IPS-20b (cell line): ENCODE data around the gene ABHD17B.

Experiments used
- H3K27ac ChIP-seq: one replicate; pipeline ENCODE4 v1.5.1; 2013; ENCODE audit warnings: low read length
- H3K27me3 ChIP-seq: 2 replicates; pipeline ENCODE4 v1.6.1; 2013; ENCODE audit warnings: mild to moderate bottlenecking, low read length, inconsistent platforms; ENCODE audit not compliant: insufficient read depth
- H3K36me3 ChIP-seq: 2 replicates; pipeline ENCODE4 v1.6.1; 2013; ENCODE audit warnings: low read depth, mild to moderate bottlenecking, inconsistent platforms, low read length, moderate library complexity; ENCODE audit not compliant: insufficient read depth
- H3K4me1 ChIP-seq: 2 replicates; pipeline ENCODE4 v1.6.1; 2013; ENCODE audit warnings: mild to moderate bottlenecking, control low read depth, inconsistent platforms, low read length, moderate library complexity; ENCODE audit not compliant: insufficient read depth
- H3K4me3 ChIP-seq: 2 replicates; pipeline ENCODE4 v1.5.1; 2013; ENCODE audit warnings: mild to moderate bottlenecking, low read length, inconsistent platforms
- H3K9ac ChIP-seq: 2 replicates; pipeline ENCODE4 v1.6.1; 2013; ENCODE audit warnings: low read depth, mild to moderate bottlenecking, inconsistent platforms, low read length, moderate library complexity
- H3K9me3 ChIP-seq: 2 replicates; pipeline ENCODE4 v1.6.1; 2013; ENCODE audit warnings: mild to moderate bottlenecking, low read depth, low read length, inconsistent platforms; ENCODE audit not compliant: insufficient read depth

Gene ABHD17B

DNA sequence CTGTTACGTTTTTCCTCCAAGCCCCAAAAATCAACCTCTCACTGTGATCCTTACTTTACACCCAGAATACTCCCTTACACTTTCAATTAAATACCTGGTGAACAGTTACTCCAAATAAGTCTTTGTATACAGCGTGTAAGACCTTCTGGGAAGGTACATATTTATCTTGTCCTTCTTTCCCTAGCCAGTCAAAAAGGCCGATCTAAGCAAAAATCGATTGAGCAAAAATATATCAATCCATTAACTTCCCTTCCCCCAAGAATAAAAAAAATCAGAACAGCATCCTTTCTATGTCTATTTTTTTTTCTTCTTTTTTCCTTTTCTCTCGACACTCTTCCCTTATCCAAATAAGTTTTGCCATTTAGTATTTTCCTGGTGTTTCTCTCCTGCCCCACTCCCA is 71.3 kb downstream of the ABHD17B start:
- H3K4me3 ChIP-seq = no peak overlapping the region
- no peaks in the 10 kb centered on the region for H3K4me1 ChIP-seq
- no peaks in the 10 kb centered on the region for H3K36me3 ChIP-seq
- H3K9me3 ChIP-seq = no peaks in the 10 kb centered on the region; the same call in 1 of the 2 replicates
- H3K27ac ChIP-seq = no peak overlapping the region
- no peaks in the 10 kb centered on the region for H3K27me3 ChIP-seq
- H3K9ac ChIP-seq = no peak overlapping the region

DNA sequence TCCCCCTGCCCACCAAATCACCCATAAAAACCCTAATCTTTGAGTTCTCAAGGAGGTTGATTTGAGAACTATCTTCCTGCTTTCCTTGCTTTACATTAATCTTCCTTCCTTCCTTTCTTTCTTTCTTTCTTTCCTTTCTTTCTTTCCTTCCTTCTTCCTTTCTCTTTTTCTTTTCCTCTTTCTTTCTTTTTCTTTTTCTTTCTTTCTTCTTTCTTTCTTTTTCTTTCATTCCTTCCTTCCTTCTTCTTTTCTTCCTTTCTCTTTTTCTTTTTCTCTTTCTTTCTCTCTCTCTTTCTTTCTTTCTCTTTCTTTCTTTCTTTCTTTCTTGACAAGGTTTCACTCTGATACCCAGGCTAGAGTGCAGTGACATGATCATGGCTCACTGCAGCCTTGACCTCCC is 75.4 kb downstream of the ABHD17B start:
- no peak overlapping the region for H3K27ac ChIP-seq
- peaks cover 3% of the 10 kb centered on the region; the same call in 1 of the 2 replicates for H3K9me3 ChIP-seq
- H3K9ac ChIP-seq = no peak overlapping the region

GRCh38 chr9:71830929-71831328 is 80.1 kb downstream of the ABHD17B start:
- no peak overlapping the region for H3K27ac ChIP-seq
- no peaks in the 10 kb centered on the region for H3K27me3 ChIP-seq
- H3K36me3 ChIP-seq = no peaks in the 10 kb centered on the region
- H3K4me3 ChIP-seq = no peak overlapping the region
- H3K9ac ChIP-seq = no peak overlapping the region
- peaks cover 3% of the 10 kb centered on the region; the same call in 1 of the 2 replicates for H3K9me3 ChIP-seq
- no peaks in the 10 kb centered on the region for H3K4me1 ChIP-seq

More for the DNA sequence above, 75.4 kb downstream of the ABHD17B start:
- Histone ChIP-seq H3K36me3 (no peaks in the 10 kb centered on the region), H3K4me1 (no peaks in the 10 kb centered on the region), H3K27me3 (no peaks in the 10 kb centered on the region), H3K4me3 (no peak overlapping the region)

DNA sequence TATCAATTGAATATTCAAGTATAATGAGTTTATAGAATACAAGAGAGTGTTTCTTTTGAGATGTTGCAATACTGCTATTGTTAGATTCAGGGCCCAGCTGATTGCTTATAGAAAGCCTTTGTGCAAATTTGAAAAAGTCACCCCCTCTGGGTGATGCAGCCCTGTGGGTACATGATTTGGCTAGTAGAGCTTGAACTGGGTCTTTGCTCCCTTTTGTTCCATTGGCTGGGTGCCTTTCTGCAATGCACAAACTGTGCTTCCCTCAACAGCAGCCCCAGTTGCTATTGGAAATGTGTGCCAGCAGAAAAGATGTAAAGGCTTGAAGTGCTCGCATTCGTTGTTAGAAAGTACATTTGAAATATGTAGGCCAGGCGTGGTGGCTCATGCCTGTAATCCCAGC is 80.8 kb downstream of the ABHD17B start:
- Histone ChIP-seq H3K27ac (no peak overlapping the region), H3K27me3 (no peaks in the 10 kb centered on the region), H3K36me3 (no peaks in the 10 kb centered on the region), H3K4me3 (no peak overlapping the region), H3K9me3 (peaks cover 3% of the 10 kb centered on the region; the same call in 1 of the 2 replicates), H3K9ac (no peak overlapping the region), H3K4me1 (no peaks in the 10 kb centered on the region)

DNA sequence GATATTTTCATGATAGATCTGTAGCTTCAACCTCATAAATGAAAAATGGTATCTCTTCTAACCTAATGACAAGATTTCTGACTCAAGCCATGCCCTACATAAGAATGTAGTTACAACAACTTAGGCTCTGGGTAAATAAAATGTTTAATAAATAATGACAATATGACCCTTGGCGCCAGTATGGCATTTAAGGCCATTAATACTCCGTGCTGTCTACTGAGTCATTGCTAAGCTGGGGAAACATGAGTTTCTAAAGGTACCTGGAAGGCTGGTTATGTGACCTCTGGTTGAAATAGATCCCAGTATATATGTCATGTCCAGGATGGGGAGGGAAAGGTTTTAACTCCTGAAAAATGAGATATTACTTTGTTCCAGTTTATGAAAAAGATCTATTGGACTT is 84.7 kb downstream of the ABHD17B start:
- Histone ChIP-seq H3K4me1 (peaks cover 14% of the 10 kb centered on the region), H3K9ac (no peak overlapping the region), H3K36me3 (no peaks in the 10 kb centered on the region), H3K27ac (no peak overlapping the region), H3K27me3 (no peaks in the 10 kb centered on the region), H3K4me3 (no peak overlapping the region), H3K9me3 (no peaks in the 10 kb centered on the region)

DNA sequence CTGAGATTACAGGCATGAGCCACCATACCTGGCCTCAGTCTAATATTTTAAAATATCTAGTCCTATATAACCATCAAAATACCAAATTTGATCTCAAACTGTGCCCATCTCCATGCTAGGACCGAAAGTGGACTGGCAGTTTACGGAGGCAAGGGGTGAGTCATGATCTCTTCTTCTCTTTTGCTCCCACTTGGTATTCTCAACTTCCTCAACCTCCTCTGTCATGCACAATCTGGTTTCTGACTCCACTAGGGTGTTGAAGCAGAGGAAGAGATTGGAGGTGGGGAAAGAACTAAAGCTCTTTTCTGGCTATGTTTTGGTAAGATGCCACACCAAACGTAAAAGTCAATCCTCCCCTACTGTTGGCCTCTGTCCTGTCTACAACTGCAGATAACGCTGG is 86.7 kb downstream of the ABHD17B start:
- H3K4me1 ChIP-seq = peaks cover 15% of the 10 kb centered on the region

DNA sequence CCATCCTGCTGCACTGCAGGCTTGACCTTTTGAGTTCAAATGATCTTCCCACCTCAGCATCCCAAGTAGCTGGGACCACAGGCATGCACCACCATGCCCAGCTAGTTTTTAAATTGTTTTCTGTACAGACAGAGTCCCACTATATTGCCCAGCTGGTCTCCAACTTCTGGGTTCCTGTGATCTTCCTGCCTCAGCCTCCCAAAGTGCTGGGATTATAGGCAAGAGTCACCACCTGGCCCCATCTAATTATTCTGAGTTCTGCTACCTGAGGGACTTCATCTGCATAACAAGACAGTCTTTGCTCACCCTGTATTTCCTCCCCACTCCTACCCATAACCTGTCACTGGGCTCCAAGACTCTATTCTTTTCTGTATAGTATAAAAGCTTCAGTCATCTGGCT is 88.1 kb downstream of the ABHD17B start:
- no peak overlapping the region for H3K4me3 ChIP-seq

More for the DNA sequence above, 86.7 kb downstream of the ABHD17B start:
- Histone ChIP-seq H3K4me3 (no peak overlapping the region), H3K9ac (no peak overlapping the region), H3K27me3 (no peaks in the 10 kb centered on the region), H3K9me3 (no peaks in the 10 kb centered on the region), H3K27ac (no peak overlapping the region), H3K36me3 (no peaks in the 10 kb centered on the region)

DNA sequence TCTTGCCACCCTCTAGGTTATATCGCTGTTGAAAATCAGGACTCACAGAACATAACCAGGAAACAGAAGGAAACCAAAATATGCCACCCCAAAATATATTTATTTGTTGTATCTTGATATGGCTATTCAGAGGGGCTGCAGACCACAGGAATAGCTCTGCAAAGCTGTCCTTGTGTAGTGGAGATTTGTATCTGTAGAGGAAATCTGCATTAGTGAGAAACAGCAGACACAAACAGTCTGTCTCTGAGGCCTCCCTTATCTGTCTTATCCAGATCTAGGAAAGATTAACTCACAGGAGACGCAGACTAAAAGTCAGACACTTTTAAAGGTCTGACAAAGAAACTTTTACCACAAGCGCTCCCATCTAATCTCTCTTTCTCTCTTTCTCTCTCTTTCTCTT is 88.5 kb downstream of the ABHD17B start:
- Histone ChIP-seq H3K9me3 (no peaks in the 10 kb centered on the region), H3K9ac (no peak overlapping the region; the same call in 1 of the 2 replicates), H3K4me3 (no peak overlapping the region), H3K27ac (peak overlapping the region; percentile 23), H3K27me3 (no peaks in the 10 kb centered on the region), H3K4me1 (peaks cover 15% of the 10 kb centered on the region), H3K36me3 (no peaks in the 10 kb centered on the region)

More for the DNA sequence above, 88.1 kb downstream of the ABHD17B start:
- Histone ChIP-seq H3K27ac (peak overlapping the region; percentile 23), H3K9me3 (no peaks in the 10 kb centered on the region), H3K27me3 (no peaks in the 10 kb centered on the region), H3K9ac (no peak overlapping the region), H3K36me3 (no peaks in the 10 kb centered on the region), H3K4me1 (peaks cover 15% of the 10 kb centered on the region)

DNA sequence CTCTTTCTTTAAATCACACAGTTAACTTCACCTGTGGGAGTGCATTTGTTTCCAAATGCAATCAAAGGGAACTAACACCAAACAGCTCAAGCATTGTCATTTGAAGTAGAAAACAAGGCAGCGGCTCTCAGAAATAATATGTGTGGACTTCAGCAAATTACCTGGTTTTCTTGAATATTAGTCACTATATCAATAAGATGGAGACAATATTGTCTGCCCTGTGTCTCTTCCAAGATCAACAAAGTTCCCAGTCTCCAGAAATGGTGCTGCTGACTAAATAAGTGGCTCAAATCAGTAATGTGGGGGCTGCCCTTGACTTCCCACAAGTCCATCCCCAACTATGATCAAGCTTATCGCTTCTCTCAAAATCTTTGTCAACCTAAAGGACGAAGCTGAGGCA is 89.6 kb downstream of the ABHD17B start:
- peaks cover 19% of the 10 kb centered on the region for H3K4me1 ChIP-seq
- no peak overlapping the region for H3K27ac ChIP-seq

DNA sequence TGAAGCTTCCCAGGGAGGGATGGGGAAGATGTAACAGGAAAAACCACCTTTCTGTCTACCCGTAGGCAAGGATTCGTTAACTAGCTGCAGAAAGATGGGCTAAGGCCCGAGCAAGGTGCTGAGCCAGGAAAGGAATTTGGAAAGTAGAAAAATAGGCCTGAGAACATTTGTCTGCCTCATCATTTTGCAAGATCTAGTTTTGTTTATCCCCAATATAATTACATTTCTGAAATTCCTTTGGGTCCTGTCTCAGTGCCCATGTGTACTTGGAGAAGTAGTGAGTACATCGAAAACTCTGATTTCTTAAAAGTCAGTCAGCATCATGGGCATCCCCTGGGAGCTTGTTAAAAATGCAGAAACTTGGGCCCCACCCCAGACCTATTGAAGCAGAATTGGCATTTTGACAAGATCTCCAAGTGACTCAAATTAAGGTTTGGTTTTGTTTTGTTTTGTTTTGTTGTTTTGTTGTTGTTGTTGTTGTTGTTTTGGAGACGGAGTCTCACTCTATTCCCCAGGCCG is 90.5 kb downstream of the ABHD17B start:
- Histone ChIP-seq H3K27me3 (no peaks in the 10 kb centered on the region), H3K4me1 (peaks cover 19% of the 10 kb centered on the region), H3K36me3 (no peaks in the 10 kb centered on the region), H3K27ac (no peak overlapping the region), H3K9ac (no peak overlapping the region), H3K4me3 (no peak overlapping the region), H3K9me3 (no peaks in the 10 kb centered on the region)

More for the DNA sequence above, 89.6 kb downstream of the ABHD17B start:
- no peak overlapping the region for H3K4me3 ChIP-seq
- H3K9ac ChIP-seq = no peak overlapping the region
- no peaks in the 10 kb centered on the region for H3K27me3 ChIP-seq
- H3K36me3 ChIP-seq = no peaks in the 10 kb centered on the region
- H3K9me3 ChIP-seq = no peaks in the 10 kb centered on the region

GRCh38 chr9:71819115-71819739 is 91.8 kb downstream of the ABHD17B start:
- Histone ChIP-seq H3K4me1 (peaks cover 19% of the 10 kb centered on the region), H3K9me3 (no peaks in the 10 kb centered on the region), H3K27me3 (no peaks in the 10 kb centered on the region), H3K4me3 (no peak overlapping the region), H3K27ac (no peak overlapping the region), H3K9ac (no peak overlapping the region), H3K36me3 (no peaks in the 10 kb centered on the region)

DNA sequence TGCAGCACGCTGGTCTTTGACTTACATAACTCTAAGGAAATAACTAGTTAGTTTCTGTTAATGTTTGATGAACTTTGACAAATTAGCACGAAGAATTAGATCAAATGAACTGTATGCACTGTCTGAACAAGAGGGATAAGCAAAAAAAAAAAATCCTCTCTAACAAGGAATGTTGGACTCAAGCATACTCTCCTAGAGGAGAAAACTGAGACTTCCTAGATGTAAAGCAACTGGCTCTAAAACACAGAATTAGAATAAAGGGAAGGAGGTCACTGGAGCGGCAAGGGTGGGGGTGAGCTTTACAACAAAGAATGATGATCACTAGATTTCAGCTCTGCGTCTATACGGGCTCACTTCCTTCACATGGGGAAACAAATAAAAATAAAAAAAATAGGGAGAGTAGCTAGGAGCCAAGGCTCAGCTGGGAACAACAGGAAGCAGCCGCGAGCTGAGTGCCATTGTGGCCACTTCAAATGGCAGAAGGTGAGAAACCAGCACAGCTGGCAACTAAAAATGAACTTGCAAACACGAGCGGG is 94.0 kb downstream of the ABHD17B start:
- Histone ChIP-seq H3K4me1 (peaks cover 7% of the 10 kb centered on the region; the same call in 1 of the 2 replicates), H3K27me3 (no peaks in the 10 kb centered on the region), H3K27ac (no peak overlapping the region), H3K9me3 (no peaks in the 10 kb centered on the region), H3K4me3 (no peak overlapping the region), H3K9ac (no peak overlapping the region), H3K36me3 (no peaks in the 10 kb centered on the region)
